GM21360 (cell line): ENCODE measurements around the gene GNG5.
A peak's percentile ranks its signal among the peaks of the same experiment; 100 is the strongest.
"Not testable (repeated sequence)": the region's sequence is repeated elsewhere in the genome, so short reads cannot be mapped to it uniquely, and the experiment has no call there.

ENCODE experiments used
- ATAC-seq: cut with Tn5 transposase; IDR thresholded peaks from one replicate; pipeline ENCODE4 v1.9.1; 2021; ENCODE audit warnings: mild to moderate bottlenecking, moderate library complexity; ENCODE audit not compliant: unreplicated experiment

The GNG5 gene

DNA sequence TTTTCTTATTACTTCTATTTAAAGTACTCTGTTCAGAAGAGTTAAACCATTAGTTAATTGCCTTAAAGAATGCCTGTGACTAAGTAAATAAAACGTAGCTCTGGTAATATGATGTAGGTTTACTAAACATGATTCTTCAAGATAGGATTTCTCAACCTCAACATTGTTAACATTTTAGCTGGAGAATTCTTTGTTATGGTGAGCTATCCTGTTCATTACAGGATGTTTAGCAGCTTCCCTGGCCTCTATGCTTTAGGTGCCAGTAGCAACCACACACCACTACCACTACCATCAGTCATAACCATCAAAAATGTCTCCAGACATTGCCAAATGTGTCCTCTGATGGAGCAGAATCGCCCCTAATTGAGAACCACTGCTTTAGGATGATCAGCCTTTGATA, 16.6 kb downstream of the GNG5 start:
- no peak for ATAC-seq

DNA sequence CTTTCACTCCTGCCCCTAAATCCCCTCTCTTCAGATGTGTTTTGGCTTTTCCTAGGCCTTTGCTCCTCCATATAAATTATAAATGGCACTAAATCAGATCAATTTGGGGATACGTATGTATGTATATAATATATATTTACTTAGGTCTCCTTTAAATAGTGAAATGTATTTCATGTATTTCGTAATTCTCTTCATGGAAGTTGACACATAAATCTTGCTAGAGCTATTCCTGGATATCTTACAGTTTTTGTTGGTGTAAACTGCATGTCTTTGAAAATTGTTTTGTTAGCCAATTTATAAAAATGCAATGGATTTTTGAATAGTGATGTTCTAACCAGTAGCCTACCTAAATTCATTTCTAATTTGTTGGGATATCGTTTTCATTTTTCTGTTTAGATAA, 18.3 kb downstream of the GNG5 start:
- ATAC-seq, result no peak

DNA sequence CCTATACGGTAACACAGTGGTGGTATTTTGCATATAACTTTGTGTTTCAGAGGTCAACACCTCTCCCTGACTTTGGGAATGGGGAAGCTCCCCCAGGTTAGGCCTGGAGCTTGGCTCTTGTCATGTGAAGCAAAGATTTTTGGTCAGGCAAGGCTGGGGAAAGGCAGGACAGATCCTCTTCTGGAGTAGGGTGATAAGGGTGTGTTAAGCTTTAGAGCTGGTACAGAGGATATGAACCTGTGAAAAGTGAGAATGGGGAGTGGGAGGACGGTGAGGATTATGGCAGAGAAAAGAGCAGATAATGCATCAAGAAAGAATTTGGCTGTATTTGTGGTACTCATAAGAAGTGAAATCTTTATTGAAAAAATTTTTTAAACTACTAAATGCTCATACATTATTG, 25.1 kb downstream of the GNG5 start:
- no peak for ATAC-seq

DNA sequence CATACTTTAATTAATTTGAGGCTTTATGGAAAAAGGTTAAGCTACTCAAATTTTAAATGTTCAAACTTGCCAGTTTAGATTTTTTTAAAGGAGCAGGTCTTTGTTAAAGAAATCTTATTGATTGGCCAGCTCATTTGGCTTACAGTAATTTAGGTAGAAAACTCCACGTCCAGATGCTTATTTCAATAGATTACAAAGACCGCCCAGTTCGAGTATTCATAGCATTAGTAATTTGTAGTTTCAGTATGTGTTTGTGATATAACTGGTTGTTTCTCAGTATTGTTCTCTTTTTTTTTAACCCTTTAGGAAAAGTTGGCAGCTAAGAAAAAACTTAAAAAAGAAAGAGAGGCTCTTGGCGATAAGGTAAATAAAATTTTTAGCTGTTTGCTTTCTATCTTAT, 25.7 kb downstream of the GNG5 start:
- ATAC-seq, result no peak

DNA sequence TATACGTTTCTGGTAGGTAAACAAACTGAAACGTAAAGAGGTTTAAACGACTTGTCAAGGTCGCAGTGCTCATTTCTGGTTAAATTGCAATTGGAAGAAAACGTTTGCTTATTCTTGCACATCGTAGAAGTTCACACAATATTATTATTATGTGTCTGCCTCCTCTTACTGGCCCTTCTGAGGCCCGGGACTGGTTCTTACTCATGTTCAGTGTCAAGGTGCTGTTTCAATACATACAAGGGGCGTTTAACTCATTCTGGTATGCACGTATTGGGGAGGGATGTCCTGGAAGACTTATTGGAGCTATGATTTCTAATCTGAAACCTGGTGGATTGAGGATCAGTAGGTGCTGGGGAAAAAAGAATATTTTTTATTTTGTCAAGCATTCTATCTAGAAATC, 26.4 kb downstream of the GNG5 start:
- peak; percentile 21 for ATAC-seq

DNA sequence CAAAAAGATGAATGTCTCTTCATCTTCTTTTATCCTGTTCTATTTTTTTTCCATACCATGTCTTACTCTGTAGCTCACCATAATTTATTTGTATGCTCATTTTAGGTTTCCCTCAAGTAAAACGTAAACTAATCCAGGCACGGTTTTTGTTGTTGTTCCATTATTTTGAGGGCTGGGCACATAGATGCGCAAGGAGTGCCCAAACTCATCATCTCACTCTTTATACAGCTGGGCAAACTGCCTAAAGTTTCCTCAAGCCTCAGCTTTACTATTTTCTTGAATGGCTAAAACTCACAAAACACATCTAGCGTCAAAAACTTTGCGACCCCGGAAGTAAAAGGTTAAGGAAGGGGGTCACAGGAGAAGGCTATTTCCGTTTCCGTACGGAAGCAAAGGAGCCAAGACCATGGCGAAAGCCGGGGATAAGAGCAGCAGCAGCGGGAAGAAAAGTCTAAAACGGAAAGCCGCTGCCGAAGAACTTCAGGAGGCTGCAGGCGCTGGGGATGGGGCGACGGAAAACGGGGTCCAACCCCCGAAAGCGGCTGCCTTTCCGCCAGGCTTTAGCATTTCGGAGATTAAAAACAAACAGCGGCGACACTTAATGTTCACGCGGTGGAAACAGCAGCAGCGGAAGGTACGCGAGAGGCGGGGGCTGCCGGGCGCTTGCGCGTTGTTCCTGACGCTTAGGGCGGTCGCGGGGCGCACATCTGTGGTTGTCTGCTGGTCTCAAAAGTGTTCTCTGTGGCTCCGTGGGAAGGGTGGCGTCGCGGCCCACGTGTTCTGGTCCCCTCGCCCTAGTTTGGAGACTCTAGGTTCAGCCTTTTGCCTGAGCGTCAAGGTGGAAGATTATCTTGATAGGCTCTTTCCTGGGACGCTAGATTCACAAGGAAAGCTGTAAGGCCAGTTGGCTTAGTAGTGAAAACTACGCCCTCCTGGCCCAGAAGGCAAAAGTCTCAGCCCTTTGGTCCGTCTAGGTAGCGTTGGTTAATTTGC, 27.2 kb downstream of the GNG5 start, which contains the start of gene RPF1:
RPF1 (plus strand) TSS at position 391 of the 993 bp plus-strand sequence; CDS start at position 407, 16 bp downstream.
- peak; percentile 92 for ATAC-seq

DNA sequence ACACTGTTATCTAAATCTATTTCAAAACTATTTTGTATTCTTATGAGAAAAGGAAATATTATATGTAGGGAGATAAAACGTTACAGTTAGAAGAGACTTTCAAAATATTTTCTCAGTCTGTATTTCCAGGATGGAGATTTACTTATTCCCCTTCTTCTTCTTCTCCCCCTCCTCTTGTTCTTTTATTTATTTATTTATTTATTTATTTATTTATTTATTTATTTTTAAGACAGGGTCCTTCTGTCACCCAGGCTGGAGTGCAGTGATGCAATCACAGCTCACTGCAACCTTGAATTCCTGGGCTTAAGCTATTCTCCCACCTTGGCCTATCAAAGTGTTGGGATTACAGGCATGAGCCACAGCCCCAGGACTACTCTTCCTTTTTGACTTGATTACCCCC, 30.2 kb downstream of the GNG5 start:
- no peak for ATAC-seq

DNA sequence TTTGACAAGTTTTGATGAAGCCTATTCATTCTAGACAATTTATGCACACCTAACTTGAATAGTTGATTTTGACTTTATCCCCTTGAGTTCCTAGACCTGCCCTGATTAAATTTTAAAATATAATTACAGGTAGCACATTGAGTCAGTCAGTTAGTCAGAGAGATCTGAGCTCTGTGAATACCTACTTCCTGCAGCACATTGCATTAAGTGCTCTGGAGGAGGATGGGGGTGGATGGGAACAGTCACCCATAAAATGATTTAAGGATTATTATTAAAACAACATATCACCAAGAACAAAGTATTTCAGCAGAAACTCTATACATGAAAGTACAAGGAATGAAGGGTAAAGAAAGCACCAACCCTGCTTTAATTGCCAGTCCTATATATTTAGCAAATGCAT, 39.1 kb downstream of the GNG5 start:
- ATAC-seq, result no peak

DNA sequence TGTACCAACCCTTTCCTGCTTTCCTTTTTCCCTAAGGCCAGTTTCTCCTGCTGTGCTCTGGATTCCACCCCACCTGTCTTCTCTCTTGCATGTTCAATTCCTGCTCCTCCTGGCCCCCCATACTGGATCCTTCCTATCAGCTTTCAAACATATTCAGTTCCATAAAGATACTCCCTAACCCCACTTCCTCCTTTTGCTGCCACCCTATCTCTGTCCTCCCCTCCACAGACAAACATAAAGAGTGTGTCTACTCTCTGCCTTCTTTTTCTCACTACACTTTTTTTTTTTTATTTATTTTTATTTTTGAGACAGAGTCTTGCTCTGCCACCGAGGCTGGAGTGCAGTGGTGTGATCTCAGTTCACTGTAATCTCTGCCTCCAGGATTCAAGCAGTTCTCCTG, 44.3 kb downstream of the GNG5 start:
- no peak for ATAC-seq

DNA sequence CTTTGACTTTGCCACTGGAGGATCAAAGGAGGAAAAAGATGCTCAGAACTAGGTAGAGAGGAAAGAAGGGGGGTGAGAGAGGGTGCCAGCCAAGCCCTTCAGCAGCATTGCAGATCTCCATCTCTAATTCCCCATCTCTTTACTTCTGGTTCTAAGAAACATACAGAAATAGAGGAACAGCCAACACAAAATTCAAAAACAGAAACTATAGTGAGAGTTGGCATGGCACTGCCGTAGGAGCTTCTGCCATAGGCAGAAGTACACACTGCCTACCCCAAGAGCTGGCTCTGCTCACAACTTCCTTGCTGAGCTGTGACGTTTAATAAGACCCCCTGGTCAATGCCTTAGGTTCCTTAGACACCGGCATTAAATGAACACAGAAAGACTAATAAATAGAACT, 53.9 kb downstream of the GNG5 start:
- no peak for ATAC-seq

DNA sequence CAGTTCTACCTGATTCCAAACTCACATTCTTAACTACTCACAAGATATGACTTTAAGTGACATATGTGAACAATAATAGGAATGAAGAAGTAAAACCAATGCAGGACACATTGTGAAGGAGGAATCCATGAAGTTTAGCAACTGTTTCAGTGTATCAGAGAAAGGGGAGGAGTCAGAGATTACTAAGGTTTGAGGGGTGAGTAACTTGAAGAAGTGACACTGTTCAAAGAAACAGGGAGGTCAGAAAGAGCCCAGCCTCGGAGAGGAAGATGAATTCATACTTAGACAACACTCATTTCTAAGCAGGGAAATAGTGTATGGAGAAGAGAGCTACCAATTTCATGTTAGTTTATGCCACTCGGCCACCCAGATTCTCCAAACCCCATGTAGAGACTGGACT, 55.5 kb downstream of the GNG5 start:
- no peak for ATAC-seq

DNA sequence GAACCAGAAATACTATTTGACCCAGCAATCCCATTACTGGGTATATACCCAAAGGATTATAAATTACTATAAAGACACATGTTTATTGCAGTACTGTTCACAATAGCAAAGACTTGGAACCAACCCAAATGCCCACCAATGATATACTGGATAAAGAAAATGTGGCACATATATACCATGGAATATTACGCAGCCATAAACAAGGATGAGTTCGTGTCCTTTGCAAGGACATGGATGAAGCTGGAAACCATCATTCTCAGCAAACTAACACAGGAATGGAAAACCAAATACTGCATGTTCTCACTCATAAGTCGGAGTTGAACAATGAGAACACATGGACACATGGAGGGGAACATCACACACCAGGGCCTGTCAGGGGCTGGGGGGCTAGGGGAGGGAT, 57.7 kb downstream of the GNG5 start:
- ATAC-seq, result not testable (repeated sequence)
